Smooth muscle cell (in vitro differentiated cells): ENCODE measurements around the gene PPFIA4. TPM values are rescaled to one million over a fixed set of nuclear protein-coding genes. Genes with fewer than 3 reads are reported as not detected.

Source experiments
- DNase-seq: peaks from one replicate; lab custom pipeline; 2025; ENCODE audit not compliant: unreplicated experiment; lab: John Stamatoyannopoulos, UW
- H2AFZ ChIP-seq: fragments of 200-600 bp; sonication (generic); 2 replicates; pipeline ENCODE4 v1.6.0; 2016; ENCODE audit warnings: antibody characterized with exemption, low read depth, mild to moderate bottlenecking
- H3F3A ChIP-seq: fragments of 200-600 bp; sonication (generic); 2 replicates; pipeline ENCODE4 v1.6.0; 2017; ENCODE audit warnings: antibody characterized with exemption, low read depth
- H3K27ac ChIP-seq: fragments of 200-600 bp; sonication (generic); 2 replicates; pipeline ENCODE4 v1.5.1; 2016; ENCODE audit warnings: low read depth, mild to moderate bottlenecking
- H3K27me3 ChIP-seq: fragments of 200-600 bp; sonication (generic); 2 replicates; pipeline ENCODE4 v1.6.1; 2016; ENCODE audit warnings: low read depth, mild to moderate bottlenecking
- H3K36me3 ChIP-seq: fragments of 200-600 bp; sonication (generic); 2 replicates; pipeline ENCODE4 v1.5.1; 2016; ENCODE audit warnings: low read depth
- H3K4me1 ChIP-seq: fragments of 200-600 bp; sonication (generic); 2 replicates; pipeline ENCODE4 v1.5.1; 2016; ENCODE audit warnings: low read depth
- H3K4me2 ChIP-seq: fragments of 200-600 bp; sonication (generic); 2 replicates; pipeline ENCODE4 v1.6.0; 2016; ENCODE audit warnings: mild to moderate bottlenecking
- H3K4me3 ChIP-seq: fragments of 200-600 bp; sonication (generic); 2 replicates; pipeline ENCODE4 v1.5.1; 2016; ENCODE audit warnings: mild to moderate bottlenecking
- H3K79me2 ChIP-seq: fragments of 200-600 bp; sonication (generic); 2 replicates; pipeline ENCODE4 v1.6.0; 2016; ENCODE audit warnings: low read depth, mild to moderate bottlenecking
- H3K9ac ChIP-seq: fragments of 200-600 bp; sonication (generic); 2 replicates; pipeline ENCODE4 v1.6.0; 2016; ENCODE audit warnings: low read depth
- H3K9me3 ChIP-seq: fragments of 200-600 bp; sonication (generic); replicated peaks from 2 replicates; pipeline ENCODE4 v1.5.1; 2016; ENCODE audit warnings: low read depth
- H4K20me1 ChIP-seq: fragments of 200-600 bp; sonication (generic); 2 replicates; pipeline ENCODE4 v1.6.0; 2016; ENCODE audit warnings: low read depth
- WGBS: methylation state at CpG from one replicate; pipeline ENCODE4 v1.1.7; 2016; ENCODE audit warnings: low lambda C conversion rate; 5-methylcytosine and 5-hydroxymethylcytosine counted together
- polyA plus RNA-seq: library from polyadenylated mRNA; unstranded; fragments of >200 nt; fragmentation: Nextera tagmentation; extraction: Ambion mirVana; gene quantifications from 2 replicates; pipeline ENCODE4 v1.2.1, GENCODE V29; 2016
- total RNA-seq: library from RNA; depleted of rRNA; stranded (reverse); fragments of >200 nt; gene quantifications from 2 replicates; pipeline ENCODE4 v1.2.3, GENCODE V29; 2014
- TF ChIP-seq, protein P1 (sequence below): fragments of 200-600 bp; sonication (generic); IDR thresholded peaks from 2 replicates; pipeline ENCODE4 v1.5.1; 2017; ENCODE audit warnings: borderline replicate concordance, mild to moderate bottlenecking, antibody characterized with exemption; ENCODE audit not compliant: insufficient read depth, poor library complexity, severe bottlenecking

Gene PPFIA4
- total and polyA plus RNA-seq, 2 experiments from 2014 or later: 6.5 to 10.8 TPM

DNA sequence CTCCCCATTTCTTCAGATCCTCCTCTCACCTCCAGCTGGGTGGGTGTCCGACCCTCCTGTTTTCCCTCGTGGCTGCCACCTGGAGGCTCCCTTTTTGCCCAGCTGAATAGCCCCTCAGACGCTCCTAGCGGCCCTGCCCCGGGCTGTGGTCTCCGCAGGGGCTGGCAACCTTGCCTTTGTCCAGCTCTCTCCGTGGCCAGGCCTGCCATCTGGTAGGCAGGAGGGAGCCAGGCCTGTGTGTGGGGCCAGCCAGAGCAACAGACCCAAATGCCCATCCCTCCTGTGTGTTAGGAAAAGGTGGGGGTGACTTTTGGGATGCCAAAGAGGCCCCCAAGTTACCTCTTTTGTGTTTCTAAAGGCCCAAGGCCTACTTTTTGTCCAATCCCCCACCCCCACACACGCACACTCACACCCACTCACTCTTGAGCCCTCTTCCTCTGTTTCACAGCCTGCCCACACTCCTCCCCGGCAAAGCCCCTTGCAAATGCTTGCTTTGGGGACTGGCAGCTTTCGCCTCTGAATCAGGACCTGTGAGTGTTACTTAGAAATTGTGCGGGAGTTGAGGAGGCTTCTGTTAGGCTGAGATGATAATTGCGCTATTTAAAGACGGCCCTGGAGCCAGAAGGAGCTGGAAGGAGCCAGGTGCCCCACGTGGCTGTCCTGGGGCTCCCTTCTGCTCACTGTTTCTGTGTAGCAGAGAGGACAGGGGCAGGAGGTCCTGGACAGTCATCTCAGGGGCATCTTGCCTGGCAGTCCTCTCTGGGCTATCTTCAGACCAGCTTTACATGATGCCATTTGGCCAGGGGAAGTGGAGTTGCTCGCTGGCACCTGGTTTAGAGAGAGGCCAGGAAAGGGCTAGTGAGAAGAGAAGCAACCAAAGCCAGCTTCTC is 9.1 kb downstream of the PPFIA4 start:
- no peaks in the 10 kb centered on the region for H3K36me3 ChIP-seq
- peaks cover 3% of the 10 kb centered on the region for H3F3A ChIP-seq
- peaks cover 13% of the 10 kb centered on the region for H3K79me2 ChIP-seq
- peak overlapping the region; percentile 56 for H3K4me2 ChIP-seq
- DNase-seq: no peak
- H3K27ac ChIP-seq: peak overlapping the region; percentile 32
- TF ChIP-seq, protein P1, sequence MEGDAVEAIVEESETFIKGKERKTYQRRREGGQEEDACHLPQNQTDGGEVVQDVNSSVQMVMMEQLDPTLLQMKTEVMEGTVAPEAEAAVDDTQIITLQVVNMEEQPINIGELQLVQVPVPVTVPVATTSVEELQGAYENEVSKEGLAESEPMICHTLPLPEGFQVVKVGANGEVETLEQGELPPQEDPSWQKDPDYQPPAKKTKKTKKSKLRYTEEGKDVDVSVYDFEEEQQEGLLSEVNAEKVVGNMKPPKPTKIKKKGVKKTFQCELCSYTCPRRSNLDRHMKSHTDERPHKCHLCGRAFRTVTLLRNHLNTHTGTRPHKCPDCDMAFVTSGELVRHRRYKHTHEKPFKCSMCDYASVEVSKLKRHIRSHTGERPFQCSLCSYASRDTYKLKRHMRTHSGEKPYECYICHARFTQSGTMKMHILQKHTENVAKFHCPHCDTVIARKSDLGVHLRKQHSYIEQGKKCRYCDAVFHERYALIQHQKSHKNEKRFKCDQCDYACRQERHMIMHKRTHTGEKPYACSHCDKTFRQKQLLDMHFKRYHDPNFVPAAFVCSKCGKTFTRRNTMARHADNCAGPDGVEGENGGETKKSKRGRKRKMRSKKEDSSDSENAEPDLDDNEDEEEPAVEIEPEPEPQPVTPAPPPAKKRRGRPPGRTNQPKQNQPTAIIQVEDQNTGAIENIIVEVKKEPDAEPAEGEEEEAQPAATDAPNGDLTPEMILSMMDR: no peak
- H2AFZ ChIP-seq: no peak overlapping the region
- H3K27me3 ChIP-seq: no peaks in the 10 kb centered on the region
- no peak overlapping the region for H3K9ac ChIP-seq
- H3K9me3 ChIP-seq: no peaks in the 10 kb centered on the region
- peaks cover 99% of the 10 kb centered on the region for H4K20me1 ChIP-seq
- WGBS: 65% methylated on average over 15 of the region's 15 CpGs
- H3K4me1 ChIP-seq: peaks cover 8% of the 10 kb centered on the region
- no peak overlapping the region for H3K4me3 ChIP-seq

DNA sequence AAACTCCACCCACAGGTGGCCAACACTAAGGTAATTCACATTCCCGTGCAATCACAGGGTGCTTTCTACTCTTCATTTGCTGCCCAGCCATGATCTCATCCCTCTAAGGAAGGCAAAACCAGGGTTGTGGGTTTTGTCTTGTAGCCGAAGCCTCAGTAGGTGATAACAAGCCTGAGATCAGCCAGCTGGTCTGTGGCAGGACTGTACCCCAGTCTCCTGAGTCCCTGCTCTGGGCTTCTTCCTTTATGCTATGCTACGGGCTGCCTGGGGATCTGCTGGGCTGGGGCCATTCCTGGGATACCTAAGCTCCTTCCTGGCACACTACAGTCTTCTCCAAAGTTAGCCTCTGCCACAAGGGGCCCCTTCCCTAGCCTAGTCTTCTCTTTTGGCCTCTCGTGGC is 9.8 kb downstream of the PPFIA4 start:
- peaks cover 3% of the 10 kb centered on the region for H3F3A ChIP-seq
- peak overlapping the region; percentile 32 for H3K27ac ChIP-seq
- peaks cover 8% of the 10 kb centered on the region for H3K4me1 ChIP-seq
- H3K27me3 ChIP-seq: no peaks in the 10 kb centered on the region
- no peak for DNase-seq
- H2AFZ ChIP-seq: no peak overlapping the region
- TF ChIP-seq, protein P1: no peak
- no peaks in the 10 kb centered on the region for H3K36me3 ChIP-seq
- no peak overlapping the region for H3K4me3 ChIP-seq
- H3K4me2 ChIP-seq: peak overlapping the region; percentile 56
- 27% methylated on average over 4 of the region's 4 CpGs for WGBS
- no peak overlapping the region for H3K9ac ChIP-seq
- peaks cover 13% of the 10 kb centered on the region for H3K79me2 ChIP-seq
- peaks cover 99% of the 10 kb centered on the region for H4K20me1 ChIP-seq
- H3K9me3 ChIP-seq: no peaks in the 10 kb centered on the region

DNA sequence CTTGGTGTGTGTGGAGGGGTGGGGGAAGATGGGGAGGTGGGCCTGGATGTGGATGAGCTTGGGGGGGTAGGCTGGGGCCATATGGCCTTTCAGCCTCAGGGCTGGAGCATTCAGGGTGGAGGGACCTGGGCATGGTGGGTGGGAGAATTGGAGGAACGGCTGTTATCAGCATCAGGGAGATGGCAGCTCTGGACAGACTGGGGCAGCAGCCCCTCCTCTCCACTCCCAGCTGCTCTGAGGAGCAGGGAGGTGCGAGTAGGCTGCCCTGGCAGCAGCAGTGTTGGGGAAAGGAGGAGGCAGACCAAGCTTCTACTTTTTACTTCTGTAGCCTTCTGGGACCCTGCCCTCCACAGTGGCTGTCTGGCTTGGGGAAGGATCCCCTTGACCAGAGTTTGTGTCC is 10.2 kb downstream of the PPFIA4 start:
- Histone ChIP-seq H3K9ac (no peak overlapping the region), H3K79me2 (peaks cover 13% of the 10 kb centered on the region), H3K4me3 (no peak overlapping the region), H3K4me2 (peak overlapping the region; percentile 56), H3K9me3 (no peaks in the 10 kb centered on the region), H3K27me3 (no peaks in the 10 kb centered on the region), H3K36me3 (no peaks in the 10 kb centered on the region), H3F3A (peaks cover 3% of the 10 kb centered on the region), H4K20me1 (peaks cover 99% of the 10 kb centered on the region), H3K4me1 (peaks cover 8% of the 10 kb centered on the region), H2AFZ (no peak overlapping the region), H3K27ac (peak overlapping the region; percentile 32)
- 16% methylated on average over 2 of the region's 2 CpGs for WGBS
- TF ChIP-seq, protein P1: no peak
- DNase-seq: no peak
